ENCODE results near the gene CYP4X1. TPM values are rescaled to one million over a fixed set of nuclear protein-coding genes. Genes with fewer than 3 reads are reported as not detected.
"Not testable (repeated sequence)": the region's sequence is repeated elsewhere in the genome, so short reads cannot be mapped to it uniquely, and the experiment has no call there.

CYP4X1 gene
- total RNA-seq, 1 experiment from 2014 or later, result not detected

GRCh38 chr1:47003896-47004403 lies 19.5 kb upstream of the CYP4X1 start:
- Histone ChIP-seq H3K27ac (ENCODE audit: low read depth, low read length, poor library complexity, severe bottlenecking) (no peak overlapping the region), H3K4me3 (ENCODE audit: low read depth, low read length, poor library complexity, severe bottlenecking) (no peak overlapping the region), H3K27me3 (replicated peaks; ENCODE audit: insufficient read depth, low read depth, low read length, poor library complexity) (peaks cover 49% of the 10 kb centered on the region), H3K4me1 (ENCODE audit: insufficient read depth, low read length, poor library complexity, severe bottlenecking) (no peaks in the 10 kb centered on the region), H3K9me3 (ENCODE audit: low read depth, low read length, poor library complexity, severe bottlenecking) (no peaks in the 10 kb centered on the region), H3K36me3 (ENCODE audit: insufficient read depth, low read length, poor library complexity, severe bottlenecking) (no peaks in the 10 kb centered on the region)
- TF ChIP-seq EZH2 (IDR thresholded peaks at IDR 0.05; ENCODE audit: borderline replicate concordance, low read depth, low read length, poor library complexity, severe bottlenecking) (no peak), CTCF (conservative IDR thresholded peaks at IDR 0.05; ENCODE audit: low read depth, low read length) (no peak)
- intact Hi-C loops (cut with micrococcal nuclease; ENCODE audit: unreplicated experiment), result no loop called here
- BruUV-seq (replicated peaks), result no TSS peak
- CTCF ChIA-PET, result interaction anchor here (0.6 kb wide), 1 partner anchor 597 kb away, joined by 6 read pairs; no protein-coding TSS in a partner anchor
- DNase-seq (ENCODE audit: low spot score), result no peak
- POLR2A ChIA-PET (ENCODE audit: low non-redundant PET), result no interaction called here

GRCh38 chr1:47006437-47006836 lies 17.0 kb upstream of the CYP4X1 start:
- POLR2A ChIA-PET (ENCODE audit: low non-redundant PET); H3K4me3 ChIP-seq (ENCODE audit: low read depth, low read length, poor library complexity, severe bottlenecking); DNase-seq (ENCODE audit: low spot score); H3K4me1 ChIP-seq (ENCODE audit: insufficient read depth, low read length, poor library complexity, severe bottlenecking); intact Hi-C loops (cut with micrococcal nuclease; ENCODE audit: unreplicated experiment); H3K36me3 ChIP-seq (ENCODE audit: insufficient read depth, low read length, poor library complexity, severe bottlenecking); H3K9me3 ChIP-seq (ENCODE audit: low read depth, low read length, poor library complexity, severe bottlenecking); CTCF ChIA-PET; H3K27ac ChIP-seq (ENCODE audit: low read depth, low read length, poor library complexity, severe bottlenecking); BruUV-seq (replicated peaks): not testable (repeated sequence)
- peaks cover 32% of the 10 kb centered on the region for H3K27me3 ChIP-seq (replicated peaks; ENCODE audit: insufficient read depth, low read depth, low read length, poor library complexity)

GRCh38 chr1:47013293-47013692 lies 10.2 kb upstream of the CYP4X1 start:
- H3K27me3 ChIP-seq (replicated peaks; ENCODE audit: insufficient read depth, low read depth, low read length, poor library complexity), result no peaks in the 10 kb centered on the region
- no peak for TF ChIP-seq EZH2 (IDR thresholded peaks at IDR 0.05; ENCODE audit: borderline replicate concordance, low read depth, low read length, poor library complexity, severe bottlenecking)
- TF ChIP-seq CTCF (conservative IDR thresholded peaks at IDR 0.05; ENCODE audit: low read depth, low read length), result no peak
- no peaks in the 10 kb centered on the region for H3K9me3 ChIP-seq (ENCODE audit: low read depth, low read length, poor library complexity, severe bottlenecking)
- H3K36me3 ChIP-seq (ENCODE audit: insufficient read depth, low read length, poor library complexity, severe bottlenecking), result no peaks in the 10 kb centered on the region
- DNase-seq (ENCODE audit: low spot score), result no peak
- no TSS peak for BruUV-seq (replicated peaks)
- no peak overlapping the region for H3K27ac ChIP-seq (ENCODE audit: low read depth, low read length, poor library complexity, severe bottlenecking)
- intact Hi-C loops (cut with micrococcal nuclease; ENCODE audit: unreplicated experiment), result no loop called here
- POLR2A ChIA-PET (ENCODE audit: low non-redundant PET), result no interaction called here
- no peaks in the 10 kb centered on the region for H3K4me1 ChIP-seq (ENCODE audit: insufficient read depth, low read length, poor library complexity, severe bottlenecking)
- no peak overlapping the region for H3K4me3 ChIP-seq (ENCODE audit: low read depth, low read length, poor library complexity, severe bottlenecking)
- CTCF ChIA-PET, result no interaction called here

DNA sequence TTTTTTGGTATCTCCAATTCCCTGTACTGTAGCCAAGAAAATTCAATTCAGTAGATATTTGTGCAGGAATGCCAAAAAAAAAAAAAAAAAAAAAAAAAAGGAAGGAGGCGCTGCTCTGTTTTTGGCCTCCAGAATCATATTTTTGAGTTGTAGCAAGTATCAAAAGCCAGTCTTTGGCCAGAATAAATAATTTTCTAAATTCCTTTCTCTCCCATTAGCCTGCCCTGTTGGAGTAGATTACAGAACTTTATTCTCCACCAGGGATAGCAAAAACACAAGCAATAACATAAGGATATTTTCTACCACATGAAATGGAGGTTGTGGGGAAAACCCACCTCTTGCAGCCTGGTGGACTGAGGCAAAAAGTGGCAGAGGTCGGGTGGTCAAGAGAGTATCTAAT lies 2.4 kb upstream of the CYP4X1 start:
- peaks cover 39% of the 10 kb centered on the region for H3K27me3 ChIP-seq (replicated peaks; ENCODE audit: insufficient read depth, low read depth, low read length, poor library complexity)
- ChIA-PET CTCF (no interaction called here), POLR2A (ENCODE audit: low non-redundant PET) (no interaction called here)
- no peaks in the 10 kb centered on the region for H3K36me3 ChIP-seq (ENCODE audit: insufficient read depth, low read length, poor library complexity, severe bottlenecking)
- no peak overlapping the region for H3K27ac ChIP-seq (ENCODE audit: low read depth, low read length, poor library complexity, severe bottlenecking)
- no TSS peak for BruUV-seq (replicated peaks)
- H3K9me3 ChIP-seq (ENCODE audit: low read depth, low read length, poor library complexity, severe bottlenecking), result no peaks in the 10 kb centered on the region
- TF ChIP-seq CTCF (conservative IDR thresholded peaks at IDR 0.05; ENCODE audit: low read depth, low read length) (no peak), EZH2 (IDR thresholded peaks at IDR 0.05; ENCODE audit: borderline replicate concordance, low read depth, low read length, poor library complexity, severe bottlenecking) (no peak)
- H3K4me1 ChIP-seq (ENCODE audit: insufficient read depth, low read length, poor library complexity, severe bottlenecking), result no peaks in the 10 kb centered on the region
- no peak for DNase-seq (ENCODE audit: low spot score)
- H3K4me3 ChIP-seq (ENCODE audit: low read depth, low read length, poor library complexity, severe bottlenecking), result no peak overlapping the region
- intact Hi-C loops (cut with micrococcal nuclease; ENCODE audit: unreplicated experiment), result no loop called here

Data from A673 (cell line).